HepG2 (cell line): ENCODE results near the gene CNOT6. TPM values are rescaled to one million over a fixed set of nuclear protein-coding genes. Genes with fewer than 3 reads are reported as not detected.

Experiments used
- ATAC-seq: fragments of 200-7000 bp; cut with Tn5 transposase; 3 replicates; pipeline ENCODE4 v1.9.1; 2020; ENCODE audit warnings: mild to moderate bottlenecking, moderate library complexity
- BruUV-seq: library from RNA; stranded (reverse); fragments of 400-500 nt; replicated peaks from 2 replicates; lab custom pipeline; 2021; lab: Mats Ljungman, UMichigan
- CTCF ChIA-PET: fragments of 300-600 bp; formaldehyde crosslinking; extraction: SDS; loops from one replicate; lab custom pipeline; 2021; ENCODE audit warnings: low total read pairs, inconsistent platforms, low intra/inter-chr PET ratio; lab: Yijun Ruan, JAX
- POLR2A ChIA-PET: fragments of 350-600 bp; sonication (Branson Sonifier 250); formaldehyde crosslinking; loops from one replicate; lab custom pipeline; 2020; ENCODE audit warnings: antibody characterized with exemption, inconsistent platforms; lab: Yijun Ruan, JAX
- DNase-seq: peaks from one replicate; pipeline ENCODE4 v3.0.0-alpha.2; 2015; ENCODE audit warnings: low spot score
- FAIRE-seq: peaks from 3 replicates; lab custom pipeline; 2011; peaks lifted over from hg19 to GRCh38; lab: Jason Lieb, UNC
- H2AFZ ChIP-seq: one replicate; pipeline ENCODE4 v1.6.1; 2011; ENCODE audit warnings: low read length, inconsistent platforms
- H3K27ac ChIP-seq: fragments of 300-600 bp; 3 replicates; pipeline ENCODE4 v1.8.0; 2011; ENCODE audit warnings: mixed run types, mild to moderate bottlenecking, mixed read lengths, low read length, inconsistent platforms; ENCODE audit not compliant: insufficient read depth; ENCODE audit errors: extremely low read length
- H3K27me3 ChIP-seq, 2 experiments: fragments of 200-600 bp in 1 of 2; 2 replicates in 1 of 2; 3 replicates in 1 of 2; pipeline versions ENCODE4 v1.6.0 to v1.8.0; 2011; ENCODE audit warnings: low read length in 2 of 2, mild to moderate bottlenecking in 2 of 2, moderate library complexity in 2 of 2, inconsistent platforms in 1 of 2; ENCODE audit not compliant: insufficient read depth in 2 of 2, control insufficient read depth in 1 of 2
- H3K36me3 ChIP-seq, 2 experiments: fragments of 200-600 bp in 1 of 2; replicated peaks in 1 of 2; 2 replicates in 1 of 2; 3 replicates in 1 of 2; pipeline versions ENCODE4 v1.5.1 to v1.8.0; 2011; ENCODE audit warnings: low read length in 2 of 2, inconsistent platforms in 1 of 2; ENCODE audit not compliant: insufficient read depth in 2 of 2, control insufficient read depth in 1 of 2
- H3K4me1 ChIP-seq: 2 replicates; pipeline ENCODE4 v1.5.1; 2012; ENCODE audit warnings: low read length, inconsistent platforms; ENCODE audit not compliant: insufficient read depth
- H3K4me2 ChIP-seq: 2 replicates; pipeline ENCODE4 v1.6.0; 2011; ENCODE audit warnings: low read depth, low read length, inconsistent platforms
- H3K4me3 ChIP-seq, 3 experiments: fragments of 200-600 bp in 1 of 3; sonication (generic), shearing (Covaris generic) in 1 of 3; replicated peaks in 1 of 3; 2 replicates each; pipeline ENCODE4 v1.5.1; 2011 to 2016; ENCODE audit warnings: low read length in 3 of 3, inconsistent platforms in 2 of 3, low read depth in 2 of 3, mild to moderate bottlenecking in 2 of 3, control low read depth in 1 of 3, mixed read lengths in 1 of 3; ENCODE audit not compliant: insufficient read depth in 1 of 3
- H3K79me2 ChIP-seq: one replicate; pipeline ENCODE4 v1.6.1; 2011; ENCODE audit warnings: low read length, inconsistent platforms; ENCODE audit not compliant: insufficient read depth
- H3K9ac ChIP-seq: 2 replicates; pipeline ENCODE4 v1.6.0; 2011; ENCODE audit warnings: mild to moderate bottlenecking, low read depth, low read length, inconsistent platforms; ENCODE audit not compliant: insufficient read depth
- H3K9me3 ChIP-seq: 2 replicates; pipeline ENCODE4 v1.5.1; 2012; ENCODE audit warnings: mild to moderate bottlenecking, low read length
- H4K20me1 ChIP-seq: 2 replicates; pipeline ENCODE4 v1.6.0; 2011; ENCODE audit warnings: inconsistent platforms, mild to moderate bottlenecking, low read length, moderate library complexity; ENCODE audit not compliant: insufficient read depth
- ATF7 ChIP-seq, 2 experiments: fragments of 450-650 bp in 1 of 2; sonication (generic) in 1 of 2; formaldehyde crosslinking in 1 of 2; IDR thresholded peaks; 2 replicates each; pipeline versions ENCODE4 v1.4.0 to v1.6.1; 2016 to 2020; ENCODE audit warnings: antibody characterized with exemption in 1 of 2, mild to moderate bottlenecking in 1 of 2, missing genetic modification reagents in 1 of 2
- BCL6 ChIP-seq: IDR thresholded peaks from 2 replicates; pipeline ENCODE4 v1.6.1; 2016; ENCODE audit warnings: missing genetic modification reagents, missing compliant biosample characterization
- CREB1 ChIP-seq, 2 experiments: fragments of 450-650 bp in 1 of 2; IDR thresholded peaks; 2 replicates each; pipeline ENCODE4 v1.6.1; 2016 to 2017; ENCODE audit warnings: control low read depth in 1 of 2, mild to moderate bottlenecking in 1 of 2, missing compliant biosample characterization in 1 of 2, missing genetic modification characterization in 1 of 2
- KDM1A ChIP-seq: IDR thresholded peaks from 2 replicates; pipeline ENCODE4 v1.6.1; 2016; ENCODE audit warnings: missing compliant biosample characterization
- ZNF768 ChIP-seq: sonication (generic); formaldehyde crosslinking; IDR thresholded peaks from 2 replicates; pipeline ENCODE4 v1.4.0; 2020; ENCODE audit warnings: missing genetic modification reagents
- WGBS: methylation state at CpG from one replicate; pipeline ENCODE4 v1.1.6; 2017; ENCODE audit warnings: low lambda C conversion rate; 5-methylcytosine and 5-hydroxymethylcytosine counted together
- in situ Hi-C: cut with HindIII; loops from 2 replicates; pipeline ENCODE4 v1.10.0; 2017; ENCODE audit warnings: low pct_unique_long_range_greater_than_20kb; ENCODE audit not compliant: extremely low pct_ligation_motif_present
- intact Hi-C: fragments of 100-400 bp; cut with micrococcal nuclease; formaldehyde crosslinking; loops from one replicate; pipeline ENCODE4 v1.10.0; 2022; ENCODE audit not compliant: unreplicated experiment
- polyA plus RNA-seq, 8 experiments: library from polyadenylated mRNA; depleted of rRNA in 3 of 8; stranded (reverse) in 7 of 8; unstranded in 1 of 8; fragments of >200 nt; fragmentation: Illumina TruSeq in 4 of 8; extraction: Trizol in 4 of 8; gene quantifications; 2 replicates each; pipeline versions ENCODE4 v1.2.1 to v1.2.3, GENCODE V29; 2011 to 2016; ENCODE audit warnings: low read depth in 4 of 8, missing spikeins in 1 of 8, mixed read lengths in 1 of 8; ENCODE audit not compliant: insufficient read depth in 1 of 8
- total RNA-seq, 5 experiments: library from RNA; depleted of rRNA; stranded (reverse); fragments of >200 nt; fragmentation: Illumina TruSeq; extraction: Trizol; gene quantifications; 2 replicates each; pipeline ENCODE4 v1.2.3, GENCODE V29; 2016; ENCODE audit warnings: low read depth in 1 of 5
- TF ChIP-seq, protein P1 (sequence below): sonication (generic); formaldehyde crosslinking; IDR thresholded peaks from 2 replicates; pipeline ENCODE4 v1.5.1; 2020; ENCODE audit warnings: mild to moderate bottlenecking, missing genetic modification reagents, moderate library complexity

Gene CNOT6
- total and polyA plus RNA-seq, 2 of the 13 experiments (the other 11 are each of a cell fraction or from before 2014, with no cell fraction given) = 8.8 to 9.1 TPM

- 0 out of 2 replicates have a peak, but pooled peaks have one; percentile 11 for TF ChIP-seq ATF7 (IDR thresholded peaks at IDR 0.05)
- no peak for TF ChIP-seq ATF7 (CRISPR knock-in tag; IDR thresholded peaks at IDR 0.05)
- peak; percentile 93 for TF ChIP-seq CREB1 (IDR thresholded peaks at IDR 0.05)
- no peak for TF ChIP-seq CREB1 (CRISPR knock-in tag; IDR thresholded peaks at IDR 0.05)
- TF ChIP-seq BCL6 = no peak
- peak; percentile 34; the same call in 1 of the 2 replicates for TF ChIP-seq ZNF768
Observed at GRCh38 chr5:180622910-180623309, 128.7 kb downstream of the CNOT6 start (continued).

- DNase-seq (no peak), ATAC-seq (no peak), FAIRE-seq (no peak)
- Histone ChIP-seq H2AFZ (no peak overlapping the region), H3K79me2 (no peaks in the 10 kb centered on the region), H3K27ac (no peak overlapping the region), H3K36me3 (no peaks in the 10 kb centered on the region), H3K27me3 (peaks cover 16 to 67% of the 10 kb centered on the region in 2 experiments; a peak in 4 of 5 replicates), H3K4me3 (no peak overlapping the region), H3K4me2 (no peak overlapping the region), H3K9ac (no peak overlapping the region), H4K20me1 (no peaks in the 10 kb centered on the region), H3K4me1 (no peaks in the 10 kb centered on the region), H3K9me3 (no peaks in the 10 kb centered on the region)
- in situ Hi-C loops = no loop called here
- TF ChIP-seq, protein P1, sequence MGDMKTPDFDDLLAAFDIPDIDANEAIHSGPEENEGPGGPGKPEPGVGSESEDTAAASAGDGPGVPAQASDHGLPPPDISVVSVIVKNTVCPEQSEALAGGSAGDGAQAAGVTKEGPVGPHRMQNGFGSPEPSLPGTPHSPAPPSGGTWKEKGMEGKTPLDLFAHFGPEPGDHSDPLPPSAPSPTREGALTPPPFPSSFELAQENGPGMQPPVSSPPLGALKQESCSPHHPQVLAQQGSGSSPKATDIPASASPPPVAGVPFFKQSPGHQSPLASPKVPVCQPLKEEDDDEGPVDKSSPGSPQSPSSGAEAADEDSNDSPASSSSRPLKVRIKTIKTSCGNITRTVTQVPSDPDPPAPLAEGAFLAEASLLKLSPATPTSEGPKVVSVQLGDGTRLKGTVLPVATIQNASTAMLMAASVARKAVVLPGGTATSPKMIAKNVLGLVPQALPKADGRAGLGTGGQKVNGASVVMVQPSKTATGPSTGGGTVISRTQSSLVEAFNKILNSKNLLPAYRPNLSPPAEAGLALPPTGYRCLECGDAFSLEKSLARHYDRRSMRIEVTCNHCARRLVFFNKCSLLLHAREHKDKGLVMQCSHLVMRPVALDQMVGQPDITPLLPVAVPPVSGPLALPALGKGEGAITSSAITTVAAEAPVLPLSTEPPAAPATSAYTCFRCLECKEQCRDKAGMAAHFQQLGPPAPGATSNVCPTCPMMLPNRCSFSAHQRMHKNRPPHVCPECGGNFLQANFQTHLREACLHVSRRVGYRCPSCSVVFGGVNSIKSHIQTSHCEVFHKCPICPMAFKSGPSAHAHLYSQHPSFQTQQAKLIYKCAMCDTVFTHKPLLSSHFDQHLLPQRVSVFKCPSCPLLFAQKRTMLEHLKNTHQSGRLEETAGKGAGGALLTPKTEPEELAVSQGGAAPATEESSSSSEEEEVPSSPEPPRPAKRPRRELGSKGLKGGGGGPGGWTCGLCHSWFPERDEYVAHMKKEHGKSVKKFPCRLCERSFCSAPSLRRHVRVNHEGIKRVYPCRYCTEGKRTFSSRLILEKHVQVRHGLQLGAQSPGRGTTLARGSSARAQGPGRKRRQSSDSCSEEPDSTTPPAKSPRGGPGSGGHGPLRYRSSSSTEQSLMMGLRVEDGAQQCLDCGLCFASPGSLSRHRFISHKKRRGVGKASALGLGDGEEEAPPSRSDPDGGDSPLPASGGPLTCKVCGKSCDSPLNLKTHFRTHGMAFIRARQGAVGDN (CRISPR knock-in tag) = 0 out of 2 replicates have a peak, but pooled peaks have one; percentile 11
- TF ChIP-seq KDM1A (CRISPR knock-in tag) = no peak
- POLR2A ChIA-PET = no interaction called here
- CTCF ChIA-PET = no interaction called here
- intact Hi-C loops = no loop called here
- 68% methylated on average over 7 of the region's 10 CpGs for WGBS
- no TSS peak for BruUV-seq
Observed at GRCh38 chr5:180623411-180623834, 129.2 kb downstream of the CNOT6 start.
